Measurements from ENCODE around the gene BRD3. TPM values are rescaled to one million over a fixed set of nuclear protein-coding genes. Genes with fewer than 3 reads are reported as not detected.

The BRD3 gene
- total RNA-seq, 1 donor from 2014 or later: 98.1 TPM

DNA sequence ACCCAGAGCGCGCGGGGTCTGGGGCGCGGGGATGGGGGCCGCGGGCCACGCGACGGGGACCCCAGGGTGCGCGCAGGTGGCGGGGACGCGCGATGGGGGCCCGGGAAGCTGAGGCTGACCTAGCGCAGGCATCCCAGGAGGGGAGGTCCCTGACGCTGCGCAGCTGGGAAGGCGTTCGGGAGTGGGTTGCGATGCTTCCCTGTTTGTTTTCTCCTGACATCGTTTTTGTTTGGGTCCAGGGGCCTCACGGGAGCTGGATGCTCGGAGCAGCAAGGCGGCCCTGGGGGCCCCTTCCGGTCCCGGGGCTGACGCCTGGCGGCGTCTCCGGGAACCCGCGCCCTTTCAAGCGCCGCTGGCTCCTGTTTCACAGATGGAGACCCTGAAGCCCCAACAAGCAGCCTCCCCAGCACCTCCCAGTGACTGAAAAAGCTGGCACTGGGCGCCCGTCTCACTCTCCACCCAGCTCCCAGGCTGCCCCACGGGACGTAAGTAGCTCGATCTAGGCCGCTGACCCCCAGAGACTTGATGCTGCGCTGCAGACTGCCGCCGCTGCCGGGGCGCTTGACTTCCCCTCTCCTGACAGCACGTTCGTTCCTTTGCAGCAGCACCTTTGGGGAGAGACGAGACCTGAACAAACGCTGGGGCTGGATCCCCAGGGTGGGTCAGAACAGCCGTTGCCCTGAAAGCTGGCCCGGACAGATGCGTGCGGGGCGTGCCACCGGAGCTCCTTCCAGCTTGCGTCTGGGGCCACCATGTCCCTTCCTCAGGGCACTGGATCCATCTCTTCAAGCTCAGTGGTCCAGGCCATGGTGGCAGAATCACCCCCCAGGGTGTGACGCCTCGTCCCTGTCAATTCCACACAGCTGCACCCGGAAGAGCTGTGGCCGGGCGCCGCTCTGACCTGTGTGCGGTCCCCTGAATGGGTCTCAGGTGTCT is 42.0 kb downstream of the BRD3 start:
- Mint-ChIP-seq H3K4me1 (ENCODE audit: low read depth) (no peaks in the 10 kb centered on the region), H3K27ac (no peak overlapping the region), H3K36me3 (ENCODE audit: insufficient read depth) (peaks cover 4% of the 10 kb centered on the region), H3K9me3 (ENCODE audit: low read depth) (no peaks in the 10 kb centered on the region), H3K4me3 (ENCODE audit: low read depth) (peak overlapping the region; percentile 73), H3K27me3 (no peaks in the 10 kb centered on the region)
- peak; percentile 28 for DNase-seq (ENCODE audit: low spot score, unreplicated experiment)
- TF ChIP-seq, protein P1, sequence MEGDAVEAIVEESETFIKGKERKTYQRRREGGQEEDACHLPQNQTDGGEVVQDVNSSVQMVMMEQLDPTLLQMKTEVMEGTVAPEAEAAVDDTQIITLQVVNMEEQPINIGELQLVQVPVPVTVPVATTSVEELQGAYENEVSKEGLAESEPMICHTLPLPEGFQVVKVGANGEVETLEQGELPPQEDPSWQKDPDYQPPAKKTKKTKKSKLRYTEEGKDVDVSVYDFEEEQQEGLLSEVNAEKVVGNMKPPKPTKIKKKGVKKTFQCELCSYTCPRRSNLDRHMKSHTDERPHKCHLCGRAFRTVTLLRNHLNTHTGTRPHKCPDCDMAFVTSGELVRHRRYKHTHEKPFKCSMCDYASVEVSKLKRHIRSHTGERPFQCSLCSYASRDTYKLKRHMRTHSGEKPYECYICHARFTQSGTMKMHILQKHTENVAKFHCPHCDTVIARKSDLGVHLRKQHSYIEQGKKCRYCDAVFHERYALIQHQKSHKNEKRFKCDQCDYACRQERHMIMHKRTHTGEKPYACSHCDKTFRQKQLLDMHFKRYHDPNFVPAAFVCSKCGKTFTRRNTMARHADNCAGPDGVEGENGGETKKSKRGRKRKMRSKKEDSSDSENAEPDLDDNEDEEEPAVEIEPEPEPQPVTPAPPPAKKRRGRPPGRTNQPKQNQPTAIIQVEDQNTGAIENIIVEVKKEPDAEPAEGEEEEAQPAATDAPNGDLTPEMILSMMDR (IDR thresholded peaks at IDR 0.05; ENCODE audit: unreplicated experiment): peak; percentile 48

DNA sequence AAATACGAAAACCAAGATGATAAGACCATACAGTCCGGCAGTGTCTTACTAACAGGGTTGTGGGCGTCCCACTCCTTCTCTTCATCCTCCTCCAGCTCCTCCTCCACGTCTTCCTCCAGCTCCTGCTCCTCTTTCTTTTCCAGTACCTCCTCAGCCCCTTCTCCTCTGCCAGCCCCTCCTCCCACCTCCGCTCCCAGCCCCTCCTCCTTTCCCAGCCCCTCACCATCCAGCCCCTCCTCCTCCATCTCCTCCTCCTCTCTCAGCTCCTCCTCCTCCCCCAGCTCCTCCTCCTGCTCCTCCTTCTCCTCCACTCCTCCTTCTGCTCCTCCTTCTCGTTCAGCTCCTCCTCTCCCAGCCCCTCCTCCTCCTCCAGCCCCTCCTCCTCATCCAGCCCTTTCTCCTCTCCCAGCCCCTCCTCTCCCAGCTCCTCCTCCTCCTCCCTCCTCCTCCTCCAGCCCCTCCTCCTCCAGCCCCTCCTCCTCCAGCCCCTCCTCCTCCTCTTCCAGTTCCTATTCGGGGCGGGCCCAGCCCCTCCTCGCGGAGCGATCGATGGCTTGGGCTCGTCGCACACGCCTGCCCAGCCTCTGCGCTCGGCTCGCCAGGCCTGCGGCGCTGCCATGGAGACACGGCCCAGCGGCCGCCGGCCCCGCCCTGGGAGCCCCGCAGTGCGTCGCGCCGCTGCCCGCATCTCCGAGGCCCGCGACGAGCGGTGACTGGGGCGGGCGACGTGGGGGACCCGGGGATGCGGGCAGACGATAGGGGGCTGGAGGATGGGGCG is 42.8 kb downstream of the BRD3 start, which contains the start of gene BRD3OS:
TSS of gene BRD3OS (plus strand) at position 654 of the 778 bp plus-strand sequence. CDS start 1,267 bp downstream, outside the sequence.
- Mint-ChIP-seq H3K9me3 (ENCODE audit: low read depth) (no peaks in the 10 kb centered on the region), H3K27ac (no peak within 1 kb of the TSS)

DNA sequence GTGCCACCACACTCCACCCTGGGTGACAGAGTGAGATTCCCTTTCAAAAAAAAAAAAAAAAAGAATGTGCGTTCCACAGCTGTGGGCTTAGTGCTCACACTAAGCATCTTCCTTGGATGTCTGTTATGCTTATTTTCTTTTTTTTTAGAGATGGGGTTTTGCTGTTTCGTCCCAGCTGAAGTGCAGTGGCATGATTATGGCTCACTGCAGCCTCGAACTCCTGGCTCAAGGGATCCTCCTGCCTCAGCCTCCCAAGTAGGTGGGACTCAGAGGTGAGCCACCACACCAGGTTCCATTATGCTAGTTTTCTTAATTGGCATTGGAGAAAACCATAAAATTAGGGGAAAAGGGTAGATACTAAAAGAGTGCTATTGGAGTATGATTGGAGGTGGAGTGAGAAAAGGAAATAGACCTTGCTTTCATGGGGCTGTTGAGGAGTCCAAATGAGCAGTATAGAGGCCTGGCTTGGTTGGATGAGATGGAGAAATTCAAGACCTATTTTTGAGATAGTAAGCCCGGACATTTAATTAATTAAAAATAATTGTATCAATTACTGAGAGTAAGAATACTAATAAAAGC is 43.5 kb downstream of the BRD3 start:
- Mint-ChIP-seq H3K9me3 (ENCODE audit: low read depth) (no peaks in the 10 kb centered on the region), H3K4me3 (ENCODE audit: low read depth) (no peak overlapping the region), H3K27ac (no peak overlapping the region), H3K4me1 (ENCODE audit: low read depth) (no peaks in the 10 kb centered on the region), H3K36me3 (ENCODE audit: insufficient read depth) (peaks cover 4% of the 10 kb centered on the region), H3K27me3 (no peaks in the 10 kb centered on the region)
- no peak for DNase-seq (ENCODE audit: low spot score, unreplicated experiment)
- TF ChIP-seq, protein P1 (IDR thresholded peaks at IDR 0.05; ENCODE audit: unreplicated experiment): no peak

More for the DNA sequence above, 42.8 kb downstream of the BRD3 start, which contains the start of gene BRD3OS:
- peak within 1 kb of the TSS; percentile 73 for H3K4me3 Mint-ChIP-seq (ENCODE audit: low read depth)
- TF ChIP-seq, protein P1 (IDR thresholded peaks at IDR 0.05; ENCODE audit: unreplicated experiment): no peak
- DNase-seq (ENCODE audit: low spot score, unreplicated experiment): peak; percentile 93
- no peaks in the 10 kb centered on the region for H3K27me3 Mint-ChIP-seq
- H3K36me3 Mint-ChIP-seq (ENCODE audit: insufficient read depth): peaks cover 4% of the 10 kb centered on the region
- no peaks in the 10 kb centered on the region for H3K4me1 Mint-ChIP-seq (ENCODE audit: low read depth)

DNA sequence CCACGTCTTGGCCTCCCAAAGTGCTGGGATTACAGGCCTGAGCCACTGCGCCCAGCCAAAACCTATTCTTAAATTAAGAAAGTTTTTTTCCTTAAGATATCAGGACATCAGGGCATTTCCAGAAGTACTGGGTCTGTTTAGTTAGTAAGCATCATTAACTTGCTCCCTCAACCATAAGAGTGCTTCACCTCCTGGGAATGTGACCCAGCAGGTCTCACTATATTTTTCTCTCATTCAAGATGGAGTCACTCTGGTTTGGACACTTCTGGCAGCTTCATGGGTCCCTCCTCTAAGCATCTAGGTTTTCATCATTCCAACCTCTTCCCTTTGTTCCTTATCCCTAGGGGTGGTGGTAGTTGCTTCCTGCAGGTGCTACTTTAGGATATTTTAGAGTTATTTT is 52.9 kb downstream of the BRD3 start:
- H3K9me3 Mint-ChIP-seq (ENCODE audit: low read depth): peaks cover 8% of the 10 kb centered on the region
- TF ChIP-seq, protein P1 (IDR thresholded peaks at IDR 0.05; ENCODE audit: unreplicated experiment): no peak
- H3K27me3 Mint-ChIP-seq: no peaks in the 10 kb centered on the region

DNA sequence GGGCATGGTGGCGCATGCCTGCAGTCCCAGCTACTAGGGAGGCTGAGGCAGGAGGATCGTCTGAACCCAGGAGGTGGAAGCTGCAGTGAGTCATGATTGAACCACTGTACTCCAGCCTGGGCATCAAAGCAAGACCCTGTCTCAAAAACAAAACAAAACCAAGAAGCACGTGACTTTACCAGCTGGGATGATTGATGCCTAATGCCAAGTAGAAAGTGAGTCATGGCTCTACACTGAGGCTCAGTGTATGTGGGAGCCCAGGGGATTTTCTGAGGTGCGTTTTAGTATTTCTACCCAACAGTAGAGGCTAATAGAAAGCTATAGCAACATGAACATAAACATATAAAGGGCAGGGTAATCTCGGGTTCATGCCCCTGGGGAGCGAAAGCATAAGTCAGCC is 56.4 kb downstream of the BRD3 start:
- H3K9me3 Mint-ChIP-seq (ENCODE audit: low read depth): peaks cover 4% of the 10 kb centered on the region
- no peak overlapping the region for H3K4me3 Mint-ChIP-seq (ENCODE audit: low read depth)
- H3K27me3 Mint-ChIP-seq: peaks cover 3% of the 10 kb centered on the region
- TF ChIP-seq, protein P1 (IDR thresholded peaks at IDR 0.05; ENCODE audit: unreplicated experiment): no peak
- peak overlapping the region; percentile 81 for H3K27ac Mint-ChIP-seq
- peaks cover 8% of the 10 kb centered on the region for H3K36me3 Mint-ChIP-seq (ENCODE audit: insufficient read depth)
- no peak for DNase-seq (ENCODE audit: low spot score, unreplicated experiment)
- H3K4me1 Mint-ChIP-seq (ENCODE audit: low read depth): no peaks in the 10 kb centered on the region

More for the DNA sequence above, 52.9 kb downstream of the BRD3 start:
- Mint-ChIP-seq H3K27ac (peak overlapping the region; percentile 84), H3K36me3 (ENCODE audit: insufficient read depth) (peaks cover 8% of the 10 kb centered on the region), H3K4me1 (ENCODE audit: low read depth) (no peaks in the 10 kb centered on the region), H3K4me3 (ENCODE audit: low read depth) (no peak overlapping the region)
- no peak for DNase-seq (ENCODE audit: low spot score, unreplicated experiment)

All from progenitor cell of endocrine pancreas (in vitro differentiated cells).